ENCODE measurements around the gene UBE2F.

The UBE2F gene

DNA sequence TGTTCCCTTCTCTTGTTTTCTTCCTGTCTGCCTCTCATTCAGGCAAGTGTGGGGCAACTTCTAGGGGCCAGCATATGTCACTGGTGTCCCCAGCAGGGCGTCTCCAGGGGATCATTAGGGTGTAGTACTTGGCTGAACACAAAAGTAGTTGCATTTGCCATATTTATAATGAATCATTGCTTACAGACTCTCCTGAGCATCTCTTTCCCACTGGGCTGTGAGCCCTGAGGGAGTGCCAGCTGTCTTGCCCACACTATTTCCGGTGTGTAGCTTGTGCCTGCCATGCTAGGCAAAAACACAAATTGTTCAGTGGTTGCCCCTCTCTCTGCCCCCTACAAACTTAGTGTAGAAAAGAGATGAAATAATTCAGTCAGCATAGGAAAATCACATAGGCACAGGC is 53.1 kb downstream of the UBE2F start:
- H3K9me3 ChIP-seq (ENCODE audit: control insufficient read depth, low read length), result no peaks in the 10 kb centered on the region
- no peak overlapping the region for H3K27ac ChIP-seq (ENCODE audit: low read depth, low read length, severe bottlenecking)
- WGBS, 2 experiments (ENCODE audit: insufficient coverage in 2 of 2), result no CpG with 5 or more reads among the region's 2 CpGs
- H3K4me3 ChIP-seq (ENCODE audit: extremely low read depth, insufficient read depth, low read length, poor library complexity, severe bottlenecking), result no peak overlapping the region
- H3K4me1 ChIP-seq (ENCODE audit: control insufficient read depth, insufficient read depth, low read length, poor library complexity, severe bottlenecking), result no peaks in the 10 kb centered on the region
- H3K36me3 ChIP-seq (ENCODE audit: control insufficient read depth, insufficient read depth, low read length), result peaks cover 48% of the 10 kb centered on the region

DNA sequence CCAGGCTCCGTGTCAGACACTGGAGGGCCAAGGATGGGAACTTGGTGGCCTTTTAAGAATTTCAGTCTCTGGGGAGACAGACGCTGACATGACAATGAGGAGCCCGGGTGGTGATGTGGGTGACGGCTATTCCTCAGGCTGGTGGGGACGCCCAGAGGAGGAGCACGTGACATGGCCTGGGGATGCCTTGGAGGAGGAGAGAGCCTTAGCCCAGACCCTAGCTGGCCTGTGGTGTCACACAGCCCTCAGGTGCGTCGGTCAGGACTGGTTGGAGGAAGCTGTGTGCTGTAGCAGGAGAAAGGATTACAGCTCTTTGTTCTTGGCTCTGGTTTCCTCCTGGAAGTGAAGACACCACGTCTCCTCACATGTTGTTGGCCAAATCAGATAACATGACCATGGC is 54.0 kb downstream of the UBE2F start:
- Histone ChIP-seq H3K9me3 (ENCODE audit: control insufficient read depth, low read length) (no peaks in the 10 kb centered on the region), H3K4me3 (ENCODE audit: extremely low read depth, insufficient read depth, low read length, poor library complexity, severe bottlenecking) (no peak overlapping the region), H3K27ac (ENCODE audit: low read depth, low read length, severe bottlenecking) (no peak overlapping the region), H3K36me3 (ENCODE audit: control insufficient read depth, insufficient read depth, low read length) (peaks cover 54% of the 10 kb centered on the region), H3K4me1 (ENCODE audit: control insufficient read depth, insufficient read depth, low read length, poor library complexity, severe bottlenecking) (no peaks in the 10 kb centered on the region)
- whole genome bisulfite sequencing, 2 experiments (ENCODE audit: insufficient coverage in 2 of 2), result 84 to 95% methylated on average over 7 to 9 of the region's 9 CpGs

DNA sequence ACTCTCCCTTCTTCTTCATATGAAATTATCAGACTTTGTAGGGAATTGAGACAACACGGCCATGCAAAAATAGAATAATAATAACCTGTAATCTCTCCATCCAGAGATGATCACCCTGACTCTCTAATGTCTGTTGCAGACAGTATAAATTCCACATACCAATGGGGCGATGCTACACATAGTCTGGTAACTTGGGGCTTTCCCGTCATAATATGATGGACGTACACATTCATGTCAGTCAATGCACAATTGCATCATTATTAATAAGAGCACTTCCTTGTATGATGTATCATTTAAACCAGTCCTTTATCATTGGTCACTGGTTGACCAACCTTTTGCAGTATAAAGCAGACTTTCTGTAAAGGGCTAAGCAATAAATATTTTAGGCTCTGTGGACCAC is 54.5 kb downstream of the UBE2F start:
- H3K27ac ChIP-seq (ENCODE audit: low read depth, low read length, severe bottlenecking), result no peak overlapping the region
- WGBS, 2 experiments (ENCODE audit: insufficient coverage in 2 of 2), result 94 to 100% methylated on average over 2 of the region's 4 CpGs
- H3K4me3 ChIP-seq (ENCODE audit: extremely low read depth, insufficient read depth, low read length, poor library complexity, severe bottlenecking), result no peak overlapping the region
- no peaks in the 10 kb centered on the region for H3K4me1 ChIP-seq (ENCODE audit: control insufficient read depth, insufficient read depth, low read length, poor library complexity, severe bottlenecking)
- H3K36me3 ChIP-seq (ENCODE audit: control insufficient read depth, insufficient read depth, low read length), result peaks cover 55% of the 10 kb centered on the region
- H3K9me3 ChIP-seq (ENCODE audit: control insufficient read depth, low read length), result no peaks in the 10 kb centered on the region

DNA sequence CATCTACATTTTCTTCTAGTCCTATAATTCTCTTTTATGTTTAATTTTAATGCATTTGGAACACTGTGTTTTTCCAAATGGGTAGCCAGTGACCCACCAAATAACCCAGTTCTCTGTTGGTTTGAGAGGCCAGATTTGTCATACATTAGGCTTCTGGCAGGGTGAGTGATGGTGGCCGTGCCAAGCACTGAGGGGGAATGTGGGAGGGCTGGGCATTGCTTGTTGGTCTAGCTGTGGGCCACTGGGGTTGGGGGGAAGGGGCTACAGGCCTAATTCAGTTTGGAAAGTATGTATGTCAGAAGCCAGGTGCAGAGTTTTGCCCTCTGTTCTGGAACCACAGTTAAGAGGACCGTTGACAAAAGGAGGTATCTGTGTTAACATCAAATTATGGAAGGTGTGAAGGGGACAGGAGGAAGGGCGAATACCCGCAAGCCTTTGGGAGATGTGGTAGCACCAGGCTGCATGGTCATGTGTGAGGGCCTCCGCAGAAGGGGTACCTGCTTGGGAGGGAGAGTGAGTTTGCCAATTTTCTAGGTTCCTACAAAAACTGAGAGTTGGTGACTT is 55.9 kb downstream of the UBE2F start:
- Histone ChIP-seq H3K4me3 (ENCODE audit: extremely low read depth, insufficient read depth, low read length, poor library complexity, severe bottlenecking) (no peak overlapping the region), H3K9me3 (ENCODE audit: control insufficient read depth, low read length) (no peaks in the 10 kb centered on the region), H3K4me1 (ENCODE audit: control insufficient read depth, insufficient read depth, low read length, poor library complexity, severe bottlenecking) (no peaks in the 10 kb centered on the region), H3K27ac (ENCODE audit: low read depth, low read length, severe bottlenecking) (no peak overlapping the region), H3K36me3 (ENCODE audit: control insufficient read depth, insufficient read depth, low read length) (peaks cover 50% of the 10 kb centered on the region)
- WGBS, 2 experiments (ENCODE audit: insufficient coverage in 2 of 2), result 77 to 95% methylated on average over 5 of the region's 5 CpGs

DNA sequence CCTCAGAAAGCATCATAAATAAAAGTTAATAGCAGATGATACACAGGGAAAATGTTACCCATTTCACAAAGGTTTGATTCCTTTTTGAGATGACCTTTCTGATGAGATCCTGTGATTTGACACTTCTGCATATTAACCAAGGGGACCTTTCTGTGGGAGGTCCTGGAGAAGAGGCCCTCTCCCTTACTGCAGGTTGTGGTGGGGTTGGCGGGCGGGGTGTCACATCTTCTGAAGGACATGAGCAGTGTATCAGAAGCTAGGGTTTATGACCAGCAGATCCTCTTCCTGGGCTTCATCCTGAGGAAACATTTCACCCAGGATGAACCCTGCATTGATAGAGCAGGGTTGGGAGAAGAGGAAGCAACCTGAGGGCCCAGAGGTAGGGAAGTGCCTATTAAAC is 56.8 kb downstream of the UBE2F start:
- H3K4me3 ChIP-seq (ENCODE audit: extremely low read depth, insufficient read depth, low read length, poor library complexity, severe bottlenecking), result no peak overlapping the region
- 100% methylated on average over 1 of the region's 2 CpGs; no CpG with 5 or more reads in 1 of the 2 experiments for WGBS, 2 experiments (ENCODE audit: insufficient coverage in 2 of 2)
- peaks cover 50% of the 10 kb centered on the region for H3K36me3 ChIP-seq (ENCODE audit: control insufficient read depth, insufficient read depth, low read length)
- no peak overlapping the region for H3K27ac ChIP-seq (ENCODE audit: low read depth, low read length, severe bottlenecking)
- no peaks in the 10 kb centered on the region for H3K9me3 ChIP-seq (ENCODE audit: control insufficient read depth, low read length)
- H3K4me1 ChIP-seq (ENCODE audit: control insufficient read depth, insufficient read depth, low read length, poor library complexity, severe bottlenecking), result no peaks in the 10 kb centered on the region

DNA sequence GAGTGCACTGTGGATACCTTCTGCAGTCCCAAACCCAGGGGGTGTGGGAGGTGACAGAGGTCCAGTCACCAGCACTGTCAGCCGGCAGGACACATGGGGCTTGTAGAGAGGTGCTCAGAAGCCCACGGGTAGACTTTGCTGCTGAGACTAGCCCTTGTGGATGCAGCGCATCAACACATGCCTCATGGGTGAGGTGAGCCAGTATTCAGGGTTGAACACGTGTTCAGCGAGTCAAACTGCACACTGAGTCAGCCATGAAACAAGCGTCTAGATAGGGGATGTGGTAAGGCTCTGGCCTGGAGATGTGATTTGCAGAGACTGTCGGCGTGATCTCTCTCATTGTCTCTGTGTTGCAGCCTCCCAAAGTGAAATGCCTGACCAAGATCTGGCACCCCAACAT is 58.2 kb downstream of the UBE2F start:
- 92 to 97% methylated on average over 6 to 7 of the region's 8 CpGs for WGBS, 2 experiments (ENCODE audit: insufficient coverage in 2 of 2)
- Histone ChIP-seq H3K27ac (ENCODE audit: low read depth, low read length, severe bottlenecking) (no peak overlapping the region), H3K4me1 (ENCODE audit: control insufficient read depth, insufficient read depth, low read length, poor library complexity, severe bottlenecking) (no peaks in the 10 kb centered on the region), H3K4me3 (ENCODE audit: extremely low read depth, insufficient read depth, low read length, poor library complexity, severe bottlenecking) (no peak overlapping the region), H3K9me3 (ENCODE audit: control insufficient read depth, low read length) (no peaks in the 10 kb centered on the region), H3K36me3 (ENCODE audit: control insufficient read depth, insufficient read depth, low read length) (peaks cover 53% of the 10 kb centered on the region)

DNA sequence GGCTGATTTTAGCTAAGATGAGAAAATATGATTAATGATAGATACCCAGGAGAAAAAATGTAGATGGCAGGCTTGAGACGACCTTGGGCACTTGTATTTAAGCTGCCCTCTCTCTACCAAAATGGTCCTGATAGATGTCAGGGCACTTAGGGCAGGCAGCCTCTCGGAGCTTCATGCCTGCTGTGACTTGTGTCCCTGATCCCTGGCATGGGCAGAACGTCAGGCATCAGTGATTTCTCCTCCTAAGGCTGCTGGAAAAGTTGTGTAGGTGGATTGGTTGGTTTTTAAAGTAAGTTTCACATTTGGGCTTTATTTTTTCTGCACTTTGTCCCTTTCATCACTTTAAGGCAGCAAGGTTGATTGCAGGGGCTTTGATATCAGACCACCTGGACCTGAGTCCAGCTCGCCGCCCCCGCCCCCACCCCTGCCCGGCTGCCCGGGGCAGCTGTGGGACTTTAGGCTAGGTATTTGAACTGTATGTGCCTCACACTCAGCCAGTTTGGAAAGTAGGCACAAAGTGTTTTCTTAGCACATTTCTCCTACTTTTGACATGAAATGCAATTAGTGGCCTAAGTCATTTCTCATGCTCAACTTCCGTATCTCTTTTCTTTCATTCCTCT is 59.0 kb downstream of the UBE2F start:
- H3K4me1 ChIP-seq (ENCODE audit: control insufficient read depth, insufficient read depth, low read length, poor library complexity, severe bottlenecking), result no peaks in the 10 kb centered on the region
- no peaks in the 10 kb centered on the region for H3K9me3 ChIP-seq (ENCODE audit: control insufficient read depth, low read length)
- H3K4me3 ChIP-seq (ENCODE audit: extremely low read depth, insufficient read depth, low read length, poor library complexity, severe bottlenecking), result no peak overlapping the region
- no peak overlapping the region for H3K27ac ChIP-seq (ENCODE audit: low read depth, low read length, severe bottlenecking)
- peaks cover 55% of the 10 kb centered on the region for H3K36me3 ChIP-seq (ENCODE audit: control insufficient read depth, insufficient read depth, low read length)
- 84 to 100% methylated on average over 6 of the region's 9 CpGs for WGBS, 2 experiments (ENCODE audit: insufficient coverage in 2 of 2)

DNA sequence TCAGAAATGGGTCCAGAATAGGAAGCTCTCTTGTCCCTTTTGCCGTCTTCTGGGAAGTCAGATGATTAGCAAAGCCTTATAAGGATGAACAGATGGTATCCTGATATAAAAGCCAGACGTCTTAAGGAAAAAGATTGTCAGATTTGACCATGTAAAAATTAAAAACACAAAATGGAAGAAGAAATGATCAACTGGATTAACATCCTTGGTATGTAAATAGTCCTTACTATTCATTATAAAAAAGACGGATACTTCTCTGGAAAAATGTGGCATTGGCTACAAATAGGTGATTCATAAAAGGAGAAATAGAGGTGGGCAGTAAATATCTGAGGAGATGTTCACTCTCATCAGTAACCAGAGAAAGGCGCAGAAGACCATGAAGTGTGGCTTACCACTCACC is 60.2 kb downstream of the UBE2F start:
- Histone ChIP-seq H3K4me3 (ENCODE audit: extremely low read depth, insufficient read depth, low read length, poor library complexity, severe bottlenecking) (no peak overlapping the region), H3K36me3 (ENCODE audit: control insufficient read depth, insufficient read depth, low read length) (peaks cover 51% of the 10 kb centered on the region), H3K9me3 (ENCODE audit: control insufficient read depth, low read length) (no peaks in the 10 kb centered on the region), H3K4me1 (ENCODE audit: control insufficient read depth, insufficient read depth, low read length, poor library complexity, severe bottlenecking) (no peaks in the 10 kb centered on the region), H3K27ac (ENCODE audit: low read depth, low read length, severe bottlenecking) (no peak overlapping the region)
- 100% methylated on average over 3 of the region's 4 CpGs for WGBS, 2 experiments (ENCODE audit: insufficient coverage in 2 of 2)

DNA sequence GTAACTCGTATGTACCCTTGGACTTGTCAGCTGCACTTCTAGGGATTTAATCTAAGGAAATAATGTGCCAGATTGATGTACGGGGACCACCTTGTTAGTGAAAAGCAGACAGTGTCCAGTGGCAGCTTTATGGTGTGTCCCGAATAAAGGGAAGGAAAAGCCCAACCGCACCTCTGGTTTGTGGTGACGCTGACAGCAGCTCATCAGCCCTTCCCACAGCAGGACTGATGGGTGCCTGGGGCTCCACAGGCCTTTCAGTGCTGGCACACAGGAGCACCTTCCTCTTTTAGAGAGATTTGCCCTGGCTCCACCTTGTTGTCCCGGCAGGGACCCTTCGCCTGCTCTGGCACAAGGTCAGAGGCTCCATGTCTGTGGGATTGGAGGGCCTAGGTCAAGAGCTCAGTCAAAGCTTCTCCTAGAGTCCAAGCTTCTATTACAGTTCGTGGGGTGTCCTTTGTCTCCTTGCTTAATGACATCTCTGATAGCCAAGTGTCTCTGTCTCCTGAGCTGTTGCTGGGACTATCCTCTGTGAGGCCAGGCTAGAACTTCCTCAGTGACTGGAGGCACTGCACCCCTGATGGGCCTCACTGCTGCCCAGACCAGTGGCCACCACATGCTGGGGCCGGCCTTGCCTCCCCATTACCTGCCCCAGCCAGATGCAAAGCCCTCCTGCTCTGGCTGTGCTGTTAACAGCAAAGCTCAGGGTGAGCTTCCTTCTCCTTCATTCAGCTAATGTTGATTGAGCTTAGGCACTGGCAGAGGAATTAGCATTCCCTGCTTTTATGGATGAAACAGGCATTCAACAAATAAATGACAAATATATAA is 61.0 kb downstream of the UBE2F start:
- WGBS, 2 experiments (ENCODE audit: insufficient coverage in 2 of 2), result 82 to 87% methylated on average over 6 to 9 of the region's 9 CpGs
- no peak overlapping the region for H3K4me3 ChIP-seq (ENCODE audit: extremely low read depth, insufficient read depth, low read length, poor library complexity, severe bottlenecking)
- no peaks in the 10 kb centered on the region for H3K4me1 ChIP-seq (ENCODE audit: control insufficient read depth, insufficient read depth, low read length, poor library complexity, severe bottlenecking)
- H3K9me3 ChIP-seq (ENCODE audit: control insufficient read depth, low read length), result no peaks in the 10 kb centered on the region
- no peak overlapping the region for H3K27ac ChIP-seq (ENCODE audit: low read depth, low read length, severe bottlenecking)
- H3K36me3 ChIP-seq (ENCODE audit: control insufficient read depth, insufficient read depth, low read length), result peaks cover 52% of the 10 kb centered on the region

DNA sequence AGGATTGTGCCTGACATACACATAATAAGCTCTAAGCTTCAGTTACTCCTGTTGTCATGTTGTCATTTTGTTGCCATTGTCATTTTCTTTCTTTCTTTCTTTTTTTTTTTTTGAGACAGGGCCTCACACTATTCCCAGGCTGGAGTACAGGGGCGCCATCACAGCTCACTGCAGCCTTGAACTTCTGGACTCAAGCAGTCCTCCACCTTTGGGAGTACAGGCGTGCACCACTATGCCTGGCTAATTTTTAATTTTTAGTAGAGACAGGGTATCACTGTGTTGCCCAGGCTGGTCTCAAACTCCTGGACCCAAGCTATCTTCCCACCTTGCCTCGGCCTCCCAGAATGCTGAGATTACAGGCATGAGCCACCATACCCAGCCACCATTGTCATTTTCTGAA is 63.0 kb downstream of the UBE2F start:
- Histone ChIP-seq H3K4me3 (ENCODE audit: extremely low read depth, insufficient read depth, low read length, poor library complexity, severe bottlenecking) (no peak overlapping the region), H3K4me1 (ENCODE audit: control insufficient read depth, insufficient read depth, low read length, poor library complexity, severe bottlenecking) (no peaks in the 10 kb centered on the region), H3K27ac (ENCODE audit: low read depth, low read length, severe bottlenecking) (no peak overlapping the region), H3K36me3 (ENCODE audit: control insufficient read depth, insufficient read depth, low read length) (peaks cover 65% of the 10 kb centered on the region), H3K9me3 (ENCODE audit: control insufficient read depth, low read length) (no peaks in the 10 kb centered on the region)
- WGBS, 2 experiments (ENCODE audit: insufficient coverage in 2 of 2), result 100% methylated on average over 2 of the region's 3 CpGs; no CpG with 5 or more reads in 1 of the 2 experiments
